ENCODE measurements around the gene CCRL2. TPM values are rescaled to one million over a fixed set of nuclear protein-coding genes. Genes with fewer than 3 reads are reported as not detected.
A peak's percentile ranks its signal among the peaks of the same experiment; 100 is the strongest.

The CCRL2 gene
- total and polyA plus RNA-seq, 9 of the 15 experiments (the other 6 are each of a cell fraction or from before 2014, with no cell fraction given) = 3.4 to 5.7 (median 4.0) TPM

- TF ChIP-seq, protein P1, sequence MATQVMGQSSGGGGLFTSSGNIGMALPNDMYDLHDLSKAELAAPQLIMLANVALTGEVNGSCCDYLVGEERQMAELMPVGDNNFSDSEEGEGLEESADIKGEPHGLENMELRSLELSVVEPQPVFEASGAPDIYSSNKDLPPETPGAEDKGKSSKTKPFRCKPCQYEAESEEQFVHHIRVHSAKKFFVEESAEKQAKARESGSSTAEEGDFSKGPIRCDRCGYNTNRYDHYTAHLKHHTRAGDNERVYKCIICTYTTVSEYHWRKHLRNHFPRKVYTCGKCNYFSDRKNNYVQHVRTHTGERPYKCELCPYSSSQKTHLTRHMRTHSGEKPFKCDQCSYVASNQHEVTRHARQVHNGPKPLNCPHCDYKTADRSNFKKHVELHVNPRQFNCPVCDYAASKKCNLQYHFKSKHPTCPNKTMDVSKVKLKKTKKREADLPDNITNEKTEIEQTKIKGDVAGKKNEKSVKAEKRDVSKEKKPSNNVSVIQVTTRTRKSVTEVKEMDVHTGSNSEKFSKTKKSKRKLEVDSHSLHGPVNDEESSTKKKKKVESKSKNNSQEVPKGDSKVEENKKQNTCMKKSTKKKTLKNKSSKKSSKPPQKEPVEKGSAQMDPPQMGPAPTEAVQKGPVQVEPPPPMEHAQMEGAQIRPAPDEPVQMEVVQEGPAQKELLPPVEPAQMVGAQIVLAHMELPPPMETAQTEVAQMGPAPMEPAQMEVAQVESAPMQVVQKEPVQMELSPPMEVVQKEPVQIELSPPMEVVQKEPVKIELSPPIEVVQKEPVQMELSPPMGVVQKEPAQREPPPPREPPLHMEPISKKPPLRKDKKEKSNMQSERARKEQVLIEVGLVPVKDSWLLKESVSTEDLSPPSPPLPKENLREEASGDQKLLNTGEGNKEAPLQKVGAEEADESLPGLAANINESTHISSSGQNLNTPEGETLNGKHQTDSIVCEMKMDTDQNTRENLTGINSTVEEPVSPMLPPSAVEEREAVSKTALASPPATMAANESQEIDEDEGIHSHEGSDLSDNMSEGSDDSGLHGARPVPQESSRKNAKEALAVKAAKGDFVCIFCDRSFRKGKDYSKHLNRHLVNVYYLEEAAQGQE (IDR thresholded peaks at IDR 0.05; ENCODE audit: borderline replicate concordance) = peak; percentile 32; the same call in 1 of the 2 replicates
- TF ChIP-seq, protein P1 (CRISPR knock-in tag; IDR thresholded peaks at IDR 0.05; ENCODE audit: low read depth) = no peak
- TF ChIP-seq MLX (CRISPR knock-in tag; conservative IDR thresholded peaks at IDR 0.05) = no peak
- no peak for TF ChIP-seq ZNF224 (CRISPR knock-in tag; IDR thresholded peaks at IDR 0.05)
- TF ChIP-seq SP1 (CRISPR knock-in tag; IDR thresholded peaks at IDR 0.05) = no peak
- no peak for TF ChIP-seq U2AF2 (optimal IDR thresholded peaks at IDR 0.05; ENCODE audit: low read depth, low read length)
- no peak for TF ChIP-seq PHB2 (IDR thresholded peaks at IDR 0.05; ENCODE audit: low read depth)
- TF ChIP-seq NR4A1 (CRISPR knock-in tag; IDR thresholded peaks at IDR 0.05) = no peak
- TF ChIP-seq NR4A1 (tag; IDR thresholded peaks at IDR 0.05) = no peak
- TF ChIP-seq XRCC3 (IDR thresholded peaks at IDR 0.05) = no peak
- no peak for TF ChIP-seq HMG20B (CRISPR knock-in tag; IDR thresholded peaks at IDR 0.05)
- TF ChIP-seq, protein P2, sequence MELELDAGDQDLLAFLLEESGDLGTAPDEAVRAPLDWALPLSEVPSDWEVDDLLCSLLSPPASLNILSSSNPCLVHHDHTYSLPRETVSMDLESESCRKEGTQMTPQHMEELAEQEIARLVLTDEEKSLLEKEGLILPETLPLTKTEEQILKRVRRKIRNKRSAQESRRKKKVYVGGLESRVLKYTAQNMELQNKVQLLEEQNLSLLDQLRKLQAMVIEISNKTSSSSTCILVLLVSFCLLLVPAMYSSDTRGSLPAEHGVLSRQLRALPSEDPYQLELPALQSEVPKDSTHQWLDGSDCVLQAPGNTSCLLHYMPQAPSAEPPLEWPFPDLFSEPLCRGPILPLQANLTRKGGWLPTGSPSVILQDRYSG (tag; conservative IDR thresholded peaks at IDR 0.05; ENCODE audit: low read depth) = no peak
- no peak for TF ChIP-seq CTCFL (IDR thresholded peaks at IDR 0.05; ENCODE audit: borderline replicate concordance, insufficient read depth, low read depth, low read length, poor library complexity, severe bottlenecking)
- TF ChIP-seq HNRNPH1 (optimal IDR thresholded peaks at IDR 0.05; ENCODE audit: low read depth, low read length) = no peak
- TF ChIP-seq SMAD4 (CRISPR knock-in tag; conservative IDR thresholded peaks at IDR 0.05) = no peak
- TF ChIP-seq ZNF589 (CRISPR knock-in tag; IDR thresholded peaks at IDR 0.05; ENCODE audit: low read depth) = no peak
Observed at GRCh38 chr3:46393554-46394434, 13.3 kb upstream of the CCRL2 start (continued).
